H1 (cell line): Measurements from ENCODE around the gene TMEM250.

Experiments
- BRCA1 ChIP-seq: IDR thresholded peaks from 2 replicates; pipeline ENCODE4 v1.6.1; 2012; ENCODE audit warnings: low read depth, low read length, improper control_type of control experiment
- EP300 ChIP-seq, 2 experiments: IDR thresholded peaks; 1 replicate in 1 of 2; 2 replicates in 1 of 2; pipeline ENCODE4 v1.6.1; 2011 to 2012; ENCODE audit warnings: low read depth in 2 of 2, low read length in 2 of 2, mild to moderate bottlenecking in 2 of 2, borderline replicate concordance in 1 of 2, inconsistent platforms in 1 of 2, moderate library complexity in 1 of 2
- JUN ChIP-seq: IDR thresholded peaks from 2 replicates; pipeline ENCODE4 v1.6.1; 2011; ENCODE audit warnings: low read depth, mild to moderate bottlenecking, improper control_type of control experiment, low read length
- JUND ChIP-seq: IDR thresholded peaks from 2 replicates; pipeline ENCODE4 v1.6.1; 2011; ENCODE audit warnings: mild to moderate bottlenecking, improper control_type of control experiment, low read length
- POLR2AphosphoS5 ChIP-seq: IDR thresholded peaks from 2 replicates; pipeline ENCODE4 v1.6.1; 2011; ENCODE audit warnings: low read depth, low read length
- RAD21 ChIP-seq, 2 experiments: IDR thresholded peaks in 1 of 2; conservative IDR thresholded peaks in 1 of 2; 2 replicates each; pipeline ENCODE4 v1.6.1; 2011; ENCODE audit warnings: low read depth in 2 of 2, low read length in 2 of 2, improper control_type of control experiment in 1 of 2, inconsistent platforms in 1 of 2, mild to moderate bottlenecking in 1 of 2, moderate library complexity in 1 of 2
- RBBP5 ChIP-seq: IDR thresholded peaks from 2 replicates; pipeline ENCODE4 v1.7.1; 2012; ENCODE audit warnings: low read depth, mild to moderate bottlenecking, inconsistent platforms, low read length, moderate library complexity, borderline replicate concordance
- TF ChIP-seq, protein P1 (sequence below), 3 experiments: IDR thresholded peaks; 1 replicate in 2 of 3; 2 replicates in 1 of 3; pipeline versions ENCODE4 v1.5.1 to v1.6.1; 2011; ENCODE audit warnings: low read length in 3 of 3, mild to moderate bottlenecking in 3 of 3, inconsistent platforms in 2 of 3, low read depth in 1 of 3, moderate library complexity in 1 of 3; ENCODE audit not compliant: insufficient read depth in 1 of 3; ENCODE audit errors: control extremely low read depth in 1 of 3
- TF ChIP-seq, protein P2 (sequence below): fragments of 300-600 bp; sonication (generic); IDR thresholded peaks from 2 replicates; pipeline ENCODE4 v1.7.1; 2012; ENCODE audit warnings: low read length, moderate library complexity, mild to moderate bottlenecking, inconsistent platforms; ENCODE audit not compliant: insufficient replicate concordance

DNA sequence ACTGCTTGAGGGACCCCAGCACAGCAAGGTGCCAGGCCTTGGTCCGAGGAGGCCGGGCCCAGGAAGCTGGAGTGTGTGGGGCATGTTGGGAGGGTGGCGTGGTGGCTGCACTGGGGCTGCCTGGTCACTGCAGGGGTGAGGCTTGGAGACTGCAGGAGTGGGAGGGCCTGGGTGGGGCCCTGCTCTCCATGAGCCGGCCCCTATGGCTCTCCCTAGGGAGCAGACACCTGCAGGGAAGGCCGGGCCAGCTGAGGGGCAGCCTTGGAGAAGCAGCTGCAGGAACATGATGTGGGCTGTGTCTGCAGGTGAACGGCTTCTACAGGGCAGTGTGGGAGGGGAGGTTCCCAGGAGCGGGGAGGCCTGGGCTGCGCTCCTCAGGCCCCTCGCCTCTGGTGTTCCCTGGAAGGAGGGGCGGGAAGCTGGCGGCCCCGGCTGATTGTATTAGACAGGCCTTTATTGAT is 41.7 kb upstream of the TMEM250 start:
- no peak for TF ChIP-seq POLR2AphosphoS5
- no peak for TF ChIP-seq EP300 (IDR thresholded peaks at IDR 0.05; ENCODE audit: borderline replicate concordance in 1 of 2, low read depth in 2 of 2, low read length in 2 of 2)
- TF ChIP-seq BRCA1 = no peak
- TF ChIP-seq RBBP5 = no peak
- TF ChIP-seq, protein P1, sequence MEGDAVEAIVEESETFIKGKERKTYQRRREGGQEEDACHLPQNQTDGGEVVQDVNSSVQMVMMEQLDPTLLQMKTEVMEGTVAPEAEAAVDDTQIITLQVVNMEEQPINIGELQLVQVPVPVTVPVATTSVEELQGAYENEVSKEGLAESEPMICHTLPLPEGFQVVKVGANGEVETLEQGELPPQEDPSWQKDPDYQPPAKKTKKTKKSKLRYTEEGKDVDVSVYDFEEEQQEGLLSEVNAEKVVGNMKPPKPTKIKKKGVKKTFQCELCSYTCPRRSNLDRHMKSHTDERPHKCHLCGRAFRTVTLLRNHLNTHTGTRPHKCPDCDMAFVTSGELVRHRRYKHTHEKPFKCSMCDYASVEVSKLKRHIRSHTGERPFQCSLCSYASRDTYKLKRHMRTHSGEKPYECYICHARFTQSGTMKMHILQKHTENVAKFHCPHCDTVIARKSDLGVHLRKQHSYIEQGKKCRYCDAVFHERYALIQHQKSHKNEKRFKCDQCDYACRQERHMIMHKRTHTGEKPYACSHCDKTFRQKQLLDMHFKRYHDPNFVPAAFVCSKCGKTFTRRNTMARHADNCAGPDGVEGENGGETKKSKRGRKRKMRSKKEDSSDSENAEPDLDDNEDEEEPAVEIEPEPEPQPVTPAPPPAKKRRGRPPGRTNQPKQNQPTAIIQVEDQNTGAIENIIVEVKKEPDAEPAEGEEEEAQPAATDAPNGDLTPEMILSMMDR (IDR thresholded peaks at IDR 0.05; ENCODE audit: control extremely low read depth in 1 of 3, insufficient read depth in 1 of 3, low read depth in 1 of 3, low read length in 3 of 3) = no peak
- no peak for TF ChIP-seq JUN
- no peak for TF ChIP-seq JUND
- TF ChIP-seq, protein P2, sequence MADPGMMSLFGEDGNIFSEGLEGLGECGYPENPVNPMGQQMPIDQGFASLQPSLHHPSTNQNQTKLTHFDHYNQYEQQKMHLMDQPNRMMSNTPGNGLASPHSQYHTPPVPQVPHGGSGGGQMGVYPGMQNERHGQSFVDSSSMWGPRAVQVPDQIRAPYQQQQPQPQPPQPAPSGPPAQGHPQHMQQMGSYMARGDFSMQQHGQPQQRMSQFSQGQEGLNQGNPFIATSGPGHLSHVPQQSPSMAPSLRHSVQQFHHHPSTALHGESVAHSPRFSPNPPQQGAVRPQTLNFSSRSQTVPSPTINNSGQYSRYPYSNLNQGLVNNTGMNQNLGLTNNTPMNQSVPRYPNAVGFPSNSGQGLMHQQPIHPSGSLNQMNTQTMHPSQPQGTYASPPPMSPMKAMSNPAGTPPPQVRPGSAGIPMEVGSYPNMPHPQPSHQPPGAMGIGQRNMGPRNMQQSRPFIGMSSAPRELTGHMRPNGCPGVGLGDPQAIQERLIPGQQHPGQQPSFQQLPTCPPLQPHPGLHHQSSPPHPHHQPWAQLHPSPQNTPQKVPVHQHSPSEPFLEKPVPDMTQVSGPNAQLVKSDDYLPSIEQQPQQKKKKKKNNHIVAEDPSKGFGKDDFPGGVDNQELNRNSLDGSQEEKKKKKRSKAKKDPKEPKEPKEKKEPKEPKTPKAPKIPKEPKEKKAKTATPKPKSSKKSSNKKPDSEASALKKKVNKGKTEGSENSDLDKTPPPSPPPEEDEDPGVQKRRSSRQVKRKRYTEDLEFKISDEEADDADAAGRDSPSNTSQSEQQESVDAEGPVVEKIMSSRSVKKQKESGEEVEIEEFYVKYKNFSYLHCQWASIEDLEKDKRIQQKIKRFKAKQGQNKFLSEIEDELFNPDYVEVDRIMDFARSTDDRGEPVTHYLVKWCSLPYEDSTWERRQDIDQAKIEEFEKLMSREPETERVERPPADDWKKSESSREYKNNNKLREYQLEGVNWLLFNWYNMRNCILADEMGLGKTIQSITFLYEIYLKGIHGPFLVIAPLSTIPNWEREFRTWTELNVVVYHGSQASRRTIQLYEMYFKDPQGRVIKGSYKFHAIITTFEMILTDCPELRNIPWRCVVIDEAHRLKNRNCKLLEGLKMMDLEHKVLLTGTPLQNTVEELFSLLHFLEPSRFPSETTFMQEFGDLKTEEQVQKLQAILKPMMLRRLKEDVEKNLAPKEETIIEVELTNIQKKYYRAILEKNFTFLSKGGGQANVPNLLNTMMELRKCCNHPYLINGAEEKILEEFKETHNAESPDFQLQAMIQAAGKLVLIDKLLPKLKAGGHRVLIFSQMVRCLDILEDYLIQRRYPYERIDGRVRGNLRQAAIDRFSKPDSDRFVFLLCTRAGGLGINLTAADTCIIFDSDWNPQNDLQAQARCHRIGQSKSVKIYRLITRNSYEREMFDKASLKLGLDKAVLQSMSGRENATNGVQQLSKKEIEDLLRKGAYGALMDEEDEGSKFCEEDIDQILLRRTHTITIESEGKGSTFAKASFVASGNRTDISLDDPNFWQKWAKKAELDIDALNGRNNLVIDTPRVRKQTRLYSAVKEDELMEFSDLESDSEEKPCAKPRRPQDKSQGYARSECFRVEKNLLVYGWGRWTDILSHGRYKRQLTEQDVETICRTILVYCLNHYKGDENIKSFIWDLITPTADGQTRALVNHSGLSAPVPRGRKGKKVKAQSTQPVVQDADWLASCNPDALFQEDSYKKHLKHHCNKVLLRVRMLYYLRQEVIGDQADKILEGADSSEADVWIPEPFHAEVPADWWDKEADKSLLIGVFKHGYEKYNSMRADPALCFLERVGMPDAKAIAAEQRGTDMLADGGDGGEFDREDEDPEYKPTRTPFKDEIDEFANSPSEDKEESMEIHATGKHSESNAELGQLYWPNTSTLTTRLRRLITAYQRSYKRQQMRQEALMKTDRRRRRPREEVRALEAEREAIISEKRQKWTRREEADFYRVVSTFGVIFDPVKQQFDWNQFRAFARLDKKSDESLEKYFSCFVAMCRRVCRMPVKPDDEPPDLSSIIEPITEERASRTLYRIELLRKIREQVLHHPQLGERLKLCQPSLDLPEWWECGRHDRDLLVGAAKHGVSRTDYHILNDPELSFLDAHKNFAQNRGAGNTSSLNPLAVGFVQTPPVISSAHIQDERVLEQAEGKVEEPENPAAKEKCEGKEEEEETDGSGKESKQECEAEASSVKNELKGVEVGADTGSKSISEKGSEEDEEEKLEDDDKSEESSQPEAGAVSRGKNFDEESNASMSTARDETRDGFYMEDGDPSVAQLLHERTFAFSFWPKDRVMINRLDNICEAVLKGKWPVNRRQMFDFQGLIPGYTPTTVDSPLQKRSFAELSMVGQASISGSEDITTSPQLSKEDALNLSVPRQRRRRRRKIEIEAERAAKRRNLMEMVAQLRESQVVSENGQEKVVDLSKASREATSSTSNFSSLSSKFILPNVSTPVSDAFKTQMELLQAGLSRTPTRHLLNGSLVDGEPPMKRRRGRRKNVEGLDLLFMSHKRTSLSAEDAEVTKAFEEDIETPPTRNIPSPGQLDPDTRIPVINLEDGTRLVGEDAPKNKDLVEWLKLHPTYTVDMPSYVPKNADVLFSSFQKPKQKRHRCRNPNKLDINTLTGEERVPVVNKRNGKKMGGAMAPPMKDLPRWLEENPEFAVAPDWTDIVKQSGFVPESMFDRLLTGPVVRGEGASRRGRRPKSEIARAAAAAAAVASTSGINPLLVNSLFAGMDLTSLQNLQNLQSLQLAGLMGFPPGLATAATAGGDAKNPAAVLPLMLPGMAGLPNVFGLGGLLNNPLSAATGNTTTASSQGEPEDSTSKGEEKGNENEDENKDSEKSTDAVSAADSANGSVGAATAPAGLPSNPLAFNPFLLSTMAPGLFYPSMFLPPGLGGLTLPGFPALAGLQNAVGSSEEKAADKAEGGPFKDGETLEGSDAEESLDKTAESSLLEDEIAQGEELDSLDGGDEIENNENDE = no peak
- TF ChIP-seq RAD21 (IDR thresholded peaks at IDR 0.05 in 1 of 2, conservative IDR thresholded peaks at IDR 0.05 in 1 of 2; ENCODE audit: low read depth in 2 of 2, low read length in 2 of 2) = no peak
